Measurements from ENCODE around the gene RUVBL1.

RUVBL1 gene

GRCh38 chr3:128051459-128051836 is 72.2 kb downstream of the RUVBL1 start:
- TF ChIP-seq Cebpa-rat (IDR thresholded peaks at IDR 0.05), result no peak
- peaks cover 23 to 41% (median 35%) of the 10 kb centered on the region in 11 experiments for H4K20me1 ChIP-seq
- peaks cover 32 to 37% (median 34%) of the 10 kb centered on the region in 10 experiments for H3K4me1 ChIP-seq
- peak overlapping the region; percentile 87 to 100 (median 97) for H3K4me3 ChIP-seq
- peaks cover 30 to 36% (median 32%) of the 10 kb centered on the region in 11 experiments for H3K36me3 ChIP-seq
- no peaks in the 10 kb centered on the region for H3K27me3 ChIP-seq
- H3K27ac ChIP-seq, result peak overlapping the region; percentile 53 to 98 (median 96)
- H3K4me2 ChIP-seq, result peak overlapping the region; percentile 87 to 96 (median 92)
- H3K9me3 ChIP-seq (replicated peaks in 1 of 11), result no peaks in the 10 kb centered on the region
- H3K9ac ChIP-seq, result peak overlapping the region; percentile 93 to 99 (median 98)

DNA sequence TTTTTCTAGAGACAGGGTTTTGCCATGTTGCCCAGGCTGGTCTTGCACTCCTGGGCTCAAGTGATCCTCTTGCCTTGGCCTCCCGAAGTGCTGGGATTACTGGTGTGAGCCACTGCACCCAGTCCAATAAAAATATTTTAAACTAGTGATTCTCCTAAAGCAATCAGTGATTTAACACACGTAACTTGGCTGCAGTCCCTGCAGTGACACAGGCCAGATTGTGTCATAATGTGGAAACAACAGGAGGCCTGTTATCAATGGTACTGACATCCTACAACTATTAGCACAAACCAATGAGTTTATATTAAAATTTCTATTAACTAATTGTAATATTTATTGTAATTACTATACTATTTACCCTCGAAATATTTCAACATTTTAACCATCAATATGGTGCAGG is 73.0 kb downstream of the RUVBL1 start:
- H3K4me3 ChIP-seq, result no peak overlapping the region
- H3K9ac ChIP-seq, result no peak overlapping the region
- peaks cover 31 to 34% (median 33%) of the 10 kb centered on the region in 10 experiments for H3K4me1 ChIP-seq
- no peak overlapping the region for H3K27ac ChIP-seq
- no peak for TF ChIP-seq Cebpa-rat (IDR thresholded peaks at IDR 0.05)
- no peaks in the 10 kb centered on the region for H3K9me3 ChIP-seq (replicated peaks in 1 of 11)
- H3K36me3 ChIP-seq, result peaks cover 22 to 28% (median 24%) of the 10 kb centered on the region in 11 experiments
- peak overlapping the region in 3 of 11 experiments; percentile 88 to 95 (median 92); a peak in 5 of 22 replicates for H3K4me2 ChIP-seq
- H4K20me1 ChIP-seq, result peaks cover 21 to 32% (median 26%) of the 10 kb centered on the region in 11 experiments
- no peaks in the 10 kb centered on the region for H3K27me3 ChIP-seq

- Histone ChIP-seq H3K4me1 (no peaks in the 10 kb centered on the region), H3K4me2 (no peak overlapping the region), H3K9me3 (replicated peaks in 1 of 11) (no peaks in the 10 kb centered on the region), H3K36me3 (no peaks in the 10 kb centered on the region), H3K27ac (no peak overlapping the region), H4K20me1 (no peaks in the 10 kb centered on the region), H3K9ac (no peak overlapping the region), H3K27me3 (no peaks in the 10 kb centered on the region), H3K4me3 (no peak overlapping the region)
- no peak for TF ChIP-seq Cebpa-rat (IDR thresholded peaks at IDR 0.05)
These were observed 82.3 kb downstream of the RUVBL1 start for GRCh38 chr3:128041344-128041743.

GRCh38 chr3:128040660-128041059 is 83.0 kb downstream of the RUVBL1 start:
- Histone ChIP-seq H3K9me3 (replicated peaks in 1 of 11) (no peaks in the 10 kb centered on the region), H3K4me3 (no peak overlapping the region), H4K20me1 (no peaks in the 10 kb centered on the region), H3K9ac (no peak overlapping the region), H3K27me3 (no peaks in the 10 kb centered on the region), H3K4me2 (no peak overlapping the region), H3K27ac (no peak overlapping the region), H3K36me3 (no peaks in the 10 kb centered on the region), H3K4me1 (no peaks in the 10 kb centered on the region)
- TF ChIP-seq Cebpa-rat (IDR thresholded peaks at IDR 0.05), result no peak

- Histone ChIP-seq H3K4me1 (peaks cover 0 to 3% (median 0%) of the 10 kb centered on the region in 10 experiments; a peak in 2 of 20 replicates), H3K36me3 (no peaks in the 10 kb centered on the region), H3K27me3 (no peaks in the 10 kb centered on the region), H3K9me3 (replicated peaks in 1 of 11) (no peaks in the 10 kb centered on the region), H3K4me2 (no peak overlapping the region), H3K9ac (no peak overlapping the region), H3K27ac (no peak overlapping the region), H3K4me3 (no peak overlapping the region), H4K20me1 (no peaks in the 10 kb centered on the region)
- no peak for TF ChIP-seq Cebpa-rat (IDR thresholded peaks at IDR 0.05)
These were observed 83.6 kb downstream of the RUVBL1 start for GRCh38 chr3:128040041-128040440.

DNA sequence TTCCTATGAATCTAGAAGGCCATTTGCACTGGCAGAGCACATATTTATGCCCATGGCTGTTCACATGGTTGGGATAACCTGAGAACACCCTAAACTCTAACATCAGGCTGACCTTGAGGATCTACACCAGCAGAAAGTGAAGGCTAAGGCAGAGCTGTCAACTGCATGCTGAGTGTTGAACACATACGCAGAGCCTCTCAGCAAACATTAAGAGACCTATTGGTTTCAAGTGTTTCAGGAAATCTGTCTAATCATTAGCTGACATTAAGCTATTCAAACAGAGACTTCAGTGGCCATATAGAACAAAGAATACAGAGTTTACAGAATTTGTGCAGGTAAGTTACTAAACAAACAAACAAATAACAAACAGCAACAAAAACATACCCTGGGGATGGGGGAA is 87.5 kb downstream of the RUVBL1 start:
- TF ChIP-seq Cebpa-rat (IDR thresholded peaks at IDR 0.05), result no peak
- no peak overlapping the region for H3K27ac ChIP-seq
- no peaks in the 10 kb centered on the region for H3K9me3 ChIP-seq (replicated peaks in 1 of 11)

DNA sequence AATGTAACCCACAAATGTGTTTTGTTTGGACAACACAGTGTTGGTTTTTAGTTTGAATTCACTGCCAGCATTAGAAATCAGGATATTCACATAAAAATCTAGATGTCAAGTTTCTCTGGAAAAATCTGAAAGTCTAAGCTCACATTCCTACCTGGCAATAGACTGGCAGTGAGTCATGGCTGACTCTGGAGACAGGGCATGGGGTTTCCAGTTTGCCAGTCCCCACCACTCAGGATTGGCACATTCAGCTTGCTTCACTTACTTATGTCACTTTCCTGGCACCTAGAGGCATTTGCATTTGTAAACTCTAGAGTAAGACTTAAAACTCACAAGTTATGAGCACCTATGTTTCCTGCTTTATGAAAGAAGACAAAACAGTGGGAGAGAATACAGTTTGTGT is 90.5 kb downstream of the RUVBL1 start:
- Histone ChIP-seq H3K4me2 (no peak overlapping the region), H3K4me3 (no peak overlapping the region), H3K4me1 (peaks cover 0 to 16% (median 7%) of the 10 kb centered on the region in 10 experiments; a peak in 11 of 20 replicates), H3K9me3 (replicated peaks in 1 of 11) (no peaks in the 10 kb centered on the region), H3K27me3 (no peaks in the 10 kb centered on the region), H4K20me1 (no peaks in the 10 kb centered on the region), H3K27ac (no peak overlapping the region), H3K9ac (no peak overlapping the region), H3K36me3 (no peaks in the 10 kb centered on the region)
- no peak for TF ChIP-seq Cebpa-rat (IDR thresholded peaks at IDR 0.05)

More for the DNA sequence above, 87.5 kb downstream of the RUVBL1 start:
- Histone ChIP-seq H3K4me1 (peaks cover 0 to 16% (median 7%) of the 10 kb centered on the region in 10 experiments; a peak in 9 of 20 replicates), H3K4me2 (no peak overlapping the region), H3K36me3 (no peaks in the 10 kb centered on the region), H4K20me1 (no peaks in the 10 kb centered on the region), H3K27me3 (no peaks in the 10 kb centered on the region), H3K9ac (no peak overlapping the region), H3K4me3 (no peak overlapping the region)

All from BLaER1 treated with 17β-estradiol and CSF1 and Interleukin-3, amounts not matched to agents 10 nM and 100 nM (cell line).